Panc1 (cell line): ENCODE data around the gene ADD2.

ENCODE experiments used
- TF ChIP-seq, protein P1 (sequence below): fragments of 450-650 bp; IDR thresholded peaks from 2 replicates; pipeline ENCODE4 v1.5.1; 2017; ENCODE audit warnings: mild to moderate bottlenecking
- TF ChIP-seq, protein P2 (sequence below), 2 experiments: IDR thresholded peaks; 2 replicates each; pipeline ENCODE4 v1.6.1; 2011 to 2012; ENCODE audit warnings: low read depth in 2 of 2, control low read depth in 1 of 2, low read length in 1 of 2, mild to moderate bottlenecking in 1 of 2, moderate library complexity in 1 of 2; ENCODE audit not compliant: insufficient read depth in 1 of 2

DNA sequence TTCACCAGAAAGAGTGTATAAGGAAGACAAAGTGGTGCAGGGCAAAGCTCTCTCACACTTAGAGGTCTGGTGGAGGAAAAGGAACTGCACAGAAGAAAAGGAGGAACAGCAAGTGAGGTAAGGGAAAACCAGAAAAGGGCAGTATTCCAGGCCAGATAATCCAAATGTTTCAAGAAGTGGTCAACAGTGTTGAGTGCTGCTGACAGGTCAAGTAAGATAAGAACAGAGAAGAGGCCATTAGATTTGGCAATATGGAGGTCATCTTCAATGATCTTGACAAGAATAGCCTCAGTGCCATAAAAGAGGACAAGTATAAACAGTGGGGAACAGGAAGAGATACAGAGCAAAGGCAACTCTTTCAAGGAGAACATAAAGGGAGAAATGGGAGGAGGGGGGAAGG lies 15.0 kb downstream of the ADD2 start:
- TF ChIP-seq, protein P1, sequence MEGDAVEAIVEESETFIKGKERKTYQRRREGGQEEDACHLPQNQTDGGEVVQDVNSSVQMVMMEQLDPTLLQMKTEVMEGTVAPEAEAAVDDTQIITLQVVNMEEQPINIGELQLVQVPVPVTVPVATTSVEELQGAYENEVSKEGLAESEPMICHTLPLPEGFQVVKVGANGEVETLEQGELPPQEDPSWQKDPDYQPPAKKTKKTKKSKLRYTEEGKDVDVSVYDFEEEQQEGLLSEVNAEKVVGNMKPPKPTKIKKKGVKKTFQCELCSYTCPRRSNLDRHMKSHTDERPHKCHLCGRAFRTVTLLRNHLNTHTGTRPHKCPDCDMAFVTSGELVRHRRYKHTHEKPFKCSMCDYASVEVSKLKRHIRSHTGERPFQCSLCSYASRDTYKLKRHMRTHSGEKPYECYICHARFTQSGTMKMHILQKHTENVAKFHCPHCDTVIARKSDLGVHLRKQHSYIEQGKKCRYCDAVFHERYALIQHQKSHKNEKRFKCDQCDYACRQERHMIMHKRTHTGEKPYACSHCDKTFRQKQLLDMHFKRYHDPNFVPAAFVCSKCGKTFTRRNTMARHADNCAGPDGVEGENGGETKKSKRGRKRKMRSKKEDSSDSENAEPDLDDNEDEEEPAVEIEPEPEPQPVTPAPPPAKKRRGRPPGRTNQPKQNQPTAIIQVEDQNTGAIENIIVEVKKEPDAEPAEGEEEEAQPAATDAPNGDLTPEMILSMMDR: no peak
- TF ChIP-seq, protein P2, sequence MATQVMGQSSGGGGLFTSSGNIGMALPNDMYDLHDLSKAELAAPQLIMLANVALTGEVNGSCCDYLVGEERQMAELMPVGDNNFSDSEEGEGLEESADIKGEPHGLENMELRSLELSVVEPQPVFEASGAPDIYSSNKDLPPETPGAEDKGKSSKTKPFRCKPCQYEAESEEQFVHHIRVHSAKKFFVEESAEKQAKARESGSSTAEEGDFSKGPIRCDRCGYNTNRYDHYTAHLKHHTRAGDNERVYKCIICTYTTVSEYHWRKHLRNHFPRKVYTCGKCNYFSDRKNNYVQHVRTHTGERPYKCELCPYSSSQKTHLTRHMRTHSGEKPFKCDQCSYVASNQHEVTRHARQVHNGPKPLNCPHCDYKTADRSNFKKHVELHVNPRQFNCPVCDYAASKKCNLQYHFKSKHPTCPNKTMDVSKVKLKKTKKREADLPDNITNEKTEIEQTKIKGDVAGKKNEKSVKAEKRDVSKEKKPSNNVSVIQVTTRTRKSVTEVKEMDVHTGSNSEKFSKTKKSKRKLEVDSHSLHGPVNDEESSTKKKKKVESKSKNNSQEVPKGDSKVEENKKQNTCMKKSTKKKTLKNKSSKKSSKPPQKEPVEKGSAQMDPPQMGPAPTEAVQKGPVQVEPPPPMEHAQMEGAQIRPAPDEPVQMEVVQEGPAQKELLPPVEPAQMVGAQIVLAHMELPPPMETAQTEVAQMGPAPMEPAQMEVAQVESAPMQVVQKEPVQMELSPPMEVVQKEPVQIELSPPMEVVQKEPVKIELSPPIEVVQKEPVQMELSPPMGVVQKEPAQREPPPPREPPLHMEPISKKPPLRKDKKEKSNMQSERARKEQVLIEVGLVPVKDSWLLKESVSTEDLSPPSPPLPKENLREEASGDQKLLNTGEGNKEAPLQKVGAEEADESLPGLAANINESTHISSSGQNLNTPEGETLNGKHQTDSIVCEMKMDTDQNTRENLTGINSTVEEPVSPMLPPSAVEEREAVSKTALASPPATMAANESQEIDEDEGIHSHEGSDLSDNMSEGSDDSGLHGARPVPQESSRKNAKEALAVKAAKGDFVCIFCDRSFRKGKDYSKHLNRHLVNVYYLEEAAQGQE (IDR thresholded peaks at IDR 0.05; ENCODE audit: insufficient read depth in 1 of 2, low read depth in 2 of 2, low read length in 1 of 2): no peak
